SK-N-SH treated with all-trans-retinoic acid at 6 μM for 48 hours (cell line): ENCODE results near the gene STPG2.

Source experiments
- ATAC-seq: fragments of 200-7000 bp; cut with Tn5 transposase; 3 replicates; pipeline ENCODE4 v1.9.1; 2020; ENCODE audit warnings: mild to moderate bottlenecking, moderate library complexity
- ARNTL ChIP-seq: fragments of 450-650 bp; formaldehyde crosslinking; IDR thresholded peaks from 2 replicates; pipeline ENCODE4 v1.5.0; 2020; ENCODE audit warnings: low read depth, mild to moderate bottlenecking, moderate library complexity, borderline replicate concordance
- BACH2 ChIP-seq: fragments of 250-450 bp; sonication (Bioruptor Pico); IDR thresholded peaks from 2 replicates; pipeline ENCODE4 v1.9.0; 2021; ENCODE audit warnings: mild to moderate bottlenecking, borderline replicate concordance
- CREB5 ChIP-seq: fragments of 250-450 bp; sonication (Bioruptor Pico); IDR thresholded peaks from 2 replicates; pipeline ENCODE4 v1.5.1; 2020; ENCODE audit warnings: low read depth, mild to moderate bottlenecking, moderate library complexity
- CSDC2 ChIP-seq: fragments of 250-450 bp; sonication (Bioruptor Pico); IDR thresholded peaks from 2 replicates; pipeline ENCODE4 v1.5.0; 2020; ENCODE audit warnings: mild to moderate bottlenecking, moderate library complexity
- CSRNP3 ChIP-seq: fragments of 250-450 bp; sonication (Bioruptor Pico); IDR thresholded peaks from 2 replicates; pipeline ENCODE4 v1.5.1; 2021; ENCODE audit warnings: mild to moderate bottlenecking, moderate library complexity
- ESRRG ChIP-seq: fragments of 250-450 bp; sonication (Bioruptor Pico); IDR thresholded peaks from 2 replicates; pipeline ENCODE4 v1.6.1; 2021; ENCODE audit warnings: mild to moderate bottlenecking
- GLIS3 ChIP-seq: fragments of 250-450 bp; sonication (Bioruptor Pico); IDR thresholded peaks from 2 replicates; pipeline ENCODE4 v1.5.0; 2020; ENCODE audit warnings: mild to moderate bottlenecking, moderate library complexity
- ISL1 ChIP-seq: fragments of 250-450 bp; sonication (Bioruptor Pico); IDR thresholded peaks from 2 replicates; pipeline ENCODE4 v2.1.2; 2022; ENCODE audit warnings: mild to moderate bottlenecking, moderate library complexity
- OSR1 ChIP-seq: fragments of 250-450 bp; sonication (Bioruptor Pico); IDR thresholded peaks from 2 replicates; pipeline ENCODE4 v1.8.0; 2022; ENCODE audit warnings: moderate library complexity, mild to moderate bottlenecking, inconsistent platforms
- PATZ1 ChIP-seq: fragments of 250-450 bp; sonication (Bioruptor Pico); IDR thresholded peaks from 2 replicates; pipeline ENCODE4 v1.8.0; 2020; ENCODE audit warnings: mild to moderate bottlenecking, moderate library complexity, borderline replicate concordance
- POU6F1 ChIP-seq: fragments of 250-450 bp; sonication (Bioruptor Pico); IDR thresholded peaks from 2 replicates; pipeline ENCODE4 v1.8.0; 2021; ENCODE audit warnings: low read depth, mild to moderate bottlenecking, moderate library complexity, borderline replicate concordance
- PPARA ChIP-seq: fragments of 250-450 bp; sonication (Bioruptor Pico); IDR thresholded peaks from 2 replicates; pipeline ENCODE4 v1.5.0; 2020; ENCODE audit warnings: mild to moderate bottlenecking, borderline replicate concordance
- RARB ChIP-seq: fragments of 250-450 bp; sonication (Bioruptor Pico); IDR thresholded peaks from 2 replicates; pipeline ENCODE4 v1.8.0; 2021; ENCODE audit warnings: mild to moderate bottlenecking, moderate library complexity
- TCF4 ChIP-seq: fragments of 250-450 bp; sonication (Bioruptor Pico); IDR thresholded peaks from 2 replicates; pipeline ENCODE4 v1.8.0; 2021; ENCODE audit warnings: mild to moderate bottlenecking, moderate library complexity, borderline replicate concordance
- TOX ChIP-seq: fragments of 250-450 bp; sonication (Bioruptor Pico); IDR thresholded peaks from 2 replicates; pipeline ENCODE4 v1.8.0; 2021; ENCODE audit warnings: mild to moderate bottlenecking, moderate library complexity, borderline replicate concordance
- TSHZ2 ChIP-seq: fragments of 250-450 bp; sonication (Bioruptor Pico); IDR thresholded peaks from 2 replicates; pipeline ENCODE4 v1.5.0; 2020; ENCODE audit warnings: mild to moderate bottlenecking, moderate library complexity
- ZC3H10 ChIP-seq: fragments of 250-450 bp; sonication (Bioruptor Pico); IDR thresholded peaks from 2 replicates; pipeline ENCODE4 v1.5.1; 2021; ENCODE audit warnings: mild to moderate bottlenecking, moderate library complexity
- ZFP3 ChIP-seq: fragments of 250-450 bp; sonication (Bioruptor Pico); IDR thresholded peaks from 2 replicates; pipeline ENCODE4 v1.5.0; 2020; ENCODE audit warnings: mild to moderate bottlenecking, moderate library complexity
- ZFP30 ChIP-seq: fragments of 450-650 bp; formaldehyde crosslinking; IDR thresholded peaks from 2 replicates; pipeline ENCODE4 v1.5.0; 2022; ENCODE audit warnings: mild to moderate bottlenecking, moderate library complexity
- ZNF565 ChIP-seq: fragments of 450-650 bp; formaldehyde crosslinking; conservative IDR thresholded peaks from 2 replicates; pipeline ENCODE4 v1.5.0; 2020; ENCODE audit warnings: low read depth, mild to moderate bottlenecking, moderate library complexity
- ZNF70 ChIP-seq: fragments of 450-650 bp; formaldehyde crosslinking; IDR thresholded peaks from 2 replicates; pipeline ENCODE4 v1.5.0; 2020; ENCODE audit warnings: mild to moderate bottlenecking, moderate library complexity

The STPG2 gene

GRCh38 chr4:97778174-97778573 is 365.1 kb downstream of the STPG2 start:
- no peak for TF ChIP-seq ZFP30 (CRISPR knock-in tag)
- TF ChIP-seq ZFP3 (CRISPR knock-in tag): no peak
- TF ChIP-seq OSR1: no peak
- TF ChIP-seq TCF4 (CRISPR knock-in tag): no peak
- TF ChIP-seq TOX (CRISPR knock-in tag): no peak
- TF ChIP-seq ZNF565 (CRISPR knock-in tag): no peak
- TF ChIP-seq RARB (CRISPR knock-in tag): no peak
- no peak for TF ChIP-seq ARNTL (CRISPR knock-in tag)
- TF ChIP-seq ESRRG (CRISPR knock-in tag): no peak
- no peak for TF ChIP-seq CSDC2
- TF ChIP-seq GLIS3: no peak
- TF ChIP-seq ZC3H10 (CRISPR knock-in tag): no peak
- no peak for TF ChIP-seq PATZ1 (CRISPR knock-in tag)
- TF ChIP-seq, all 23 proteins: peak for 0
- no peak for ATAC-seq

GRCh38 chr4:97774347-97774989 is 368.8 kb downstream of the STPG2 start:
- TF ChIP-seq TCF4 (CRISPR knock-in tag): no peak
- TF ChIP-seq, all 23 proteins: peak for 0
- no peak for ATAC-seq

GRCh38 chr4:97770222-97770621 is 373.1 kb downstream of the STPG2 start:
- ATAC-seq: no peak

More at GRCh38 chr4:97770222-97770621, 373.1 kb downstream of the STPG2 start:
- no peak for TF ChIP-seq ZNF70 (CRISPR knock-in tag)
- TF ChIP-seq RARB (CRISPR knock-in tag): no peak
- no peak for TF ChIP-seq ZFP3 (CRISPR knock-in tag)
- no peak for TF ChIP-seq ZNF565 (CRISPR knock-in tag)
- TF ChIP-seq ZFP30 (CRISPR knock-in tag): no peak
- no peak for TF ChIP-seq TOX (CRISPR knock-in tag)
- TF ChIP-seq ARNTL (CRISPR knock-in tag): no peak
- TF ChIP-seq PPARA: no peak
- TF ChIP-seq ISL1: no peak
- no peak for TF ChIP-seq ZC3H10 (CRISPR knock-in tag)
- no peak for TF ChIP-seq CSDC2
- TF ChIP-seq ESRRG (CRISPR knock-in tag): no peak
- no peak for TF ChIP-seq TSHZ2 (CRISPR knock-in tag)
- no peak for TF ChIP-seq CSRNP3
- TF ChIP-seq CREB5 (CRISPR knock-in tag): no peak
- no peak for TF ChIP-seq OSR1
- TF ChIP-seq PATZ1 (CRISPR knock-in tag): no peak
- TF ChIP-seq TCF4 (CRISPR knock-in tag): no peak
- no peak for TF ChIP-seq POU6F1 (CRISPR knock-in tag)
- no peak for TF ChIP-seq BACH2 (CRISPR knock-in tag)
- TF ChIP-seq, all 23 proteins: peak for 0
